ENCODE results near the gene CTSE. TPM values are rescaled to one million over a fixed set of nuclear protein-coding genes. Genes with fewer than 3 reads are reported as not detected.

Gene CTSE
- total RNA-seq, 4 donors from 2014 or later, result 2.6 to 14.3 (median 6.7) TPM

- no peak for TF ChIP-seq EP300 (IDR thresholded peaks at IDR 0.05; ENCODE audit: low read depth)
- peak in 1 of 5 experiments; percentile 45 for TF ChIP-seq CTCF (IDR thresholded peaks at IDR 0.05)
- no peak for TF ChIP-seq POLR2A (IDR thresholded peaks at IDR 0.05)
- TF ChIP-seq POLR2AphosphoS5 (IDR thresholded peaks at IDR 0.05), result no peak
- Histone ChIP-seq H3K27ac (peak overlapping the region; percentile 23 to 35 (median 32)), H3K9me3 (no peaks in the 10 kb centered on the region), H3K4me1 (peaks cover 0 to 11% (median 0%) of the 10 kb centered on the region in 4 donors), H3K27me3 (no peaks in the 10 kb centered on the region), H3K4me3 (no peak overlapping the region), H3K36me3 (no peaks in the 10 kb centered on the region)
- intact Hi-C loops (cut with DNase I; ENCODE audit: low total_unique reads), result no loop called here
- in situ Hi-C loops (cut with MboI; ENCODE audit: low pct_ligation_motif_present in 1 of 4, low pct_unique_long_range_greater_than_20kb in 1 of 4, low sequenced_read_pairs in 3 of 4), result no loop called here
- peak; percentile 91 for DNase-seq
- 44 to 55% methylated on average over 5 to 16 of the region's 17 CpGs for WGBS, 2 donors (ENCODE audit: low coverage in 1 of 2)
Observed at GRCh38 chr1:206012086-206012859, 11.4 kb downstream of the CTSE start.

GRCh38 chr1:206011057-206011456, 12.6 kb downstream of the CTSE start:
- intact Hi-C loops (cut with DNase I; ENCODE audit: low total_unique reads), result no loop called here

GRCh38 chr1:206010060-206010459, 13.6 kb downstream of the CTSE start:
- TF ChIP-seq POLR2AphosphoS5 (IDR thresholded peaks at IDR 0.05) (no peak), POLR2A (IDR thresholded peaks at IDR 0.05) (no peak), CTCF (IDR thresholded peaks at IDR 0.05) (no peak), EP300 (IDR thresholded peaks at IDR 0.05; ENCODE audit: low read depth) (no peak)
- intact Hi-C loops (cut with DNase I; ENCODE audit: low total_unique reads) (no loop called here), in situ Hi-C loops (cut with MboI; ENCODE audit: low pct_ligation_motif_present in 1 of 4, low pct_unique_long_range_greater_than_20kb in 1 of 4, low sequenced_read_pairs in 3 of 4) (no loop called here)
- 70% methylated on average over 5 of the region's 5 CpGs; no CpG with 5 or more reads in 1 of the 2 donors for WGBS, 2 donors (ENCODE audit: low coverage in 1 of 2)
- Histone ChIP-seq H3K27me3 (no peaks in the 10 kb centered on the region), H3K4me3 (no peak overlapping the region), H3K9me3 (no peaks in the 10 kb centered on the region), H3K4me1 (peaks cover 0 to 11% (median 0%) of the 10 kb centered on the region in 4 donors), H3K36me3 (no peaks in the 10 kb centered on the region), H3K27ac (no peak overlapping the region)
- DNase-seq, result no peak

More at GRCh38 chr1:206011057-206011456, 12.6 kb downstream of the CTSE start:
- Histone ChIP-seq H3K4me1 (peaks cover 0 to 11% (median 0%) of the 10 kb centered on the region in 4 donors), H3K9me3 (no peaks in the 10 kb centered on the region), H3K4me3 (no peak overlapping the region), H3K27me3 (no peaks in the 10 kb centered on the region), H3K36me3 (no peaks in the 10 kb centered on the region), H3K27ac (no peak overlapping the region)
- in situ Hi-C loops (cut with MboI; ENCODE audit: low pct_ligation_motif_present in 1 of 4, low pct_unique_long_range_greater_than_20kb in 1 of 4, low sequenced_read_pairs in 3 of 4), result no loop called here
- no peak for DNase-seq
- TF ChIP-seq EP300 (IDR thresholded peaks at IDR 0.05; ENCODE audit: low read depth) (no peak), POLR2AphosphoS5 (IDR thresholded peaks at IDR 0.05) (no peak), CTCF (IDR thresholded peaks at IDR 0.05) (no peak), POLR2A (IDR thresholded peaks at IDR 0.05) (no peak)
- WGBS, 2 donors (ENCODE audit: low coverage in 1 of 2), result 83 to 93% methylated on average over 3 to 8 of the region's 8 CpGs

- DNase-seq, result no peak
- in situ Hi-C loops (cut with MboI; ENCODE audit: low pct_ligation_motif_present in 1 of 4, low pct_unique_long_range_greater_than_20kb in 1 of 4, low sequenced_read_pairs in 3 of 4), result no loop called here
- TF ChIP-seq POLR2A (IDR thresholded peaks at IDR 0.05), result no peak
- TF ChIP-seq EP300 (IDR thresholded peaks at IDR 0.05; ENCODE audit: low read depth), result no peak
- WGBS, 2 donors (ENCODE audit: low coverage in 1 of 2), result 69% methylated on average over 4 of the region's 4 CpGs; no CpG with 5 or more reads in 1 of the 2 donors
- no peaks in the 10 kb centered on the region for H3K27me3 ChIP-seq
- H3K4me1 ChIP-seq, result peaks cover 0 to 18% (median 11%) of the 10 kb centered on the region in 4 donors
- intact Hi-C loops (cut with DNase I; ENCODE audit: low total_unique reads), result no loop called here
- no peaks in the 10 kb centered on the region for H3K36me3 ChIP-seq
- no peak overlapping the region for H3K27ac ChIP-seq
- no peaks in the 10 kb centered on the region for H3K9me3 ChIP-seq
- no peak overlapping the region for H3K4me3 ChIP-seq
Observed at GRCh38 chr1:206006946-206007345, 16.7 kb downstream of the CTSE start.
